Body of pancreas (tissue), 4 donors: ENCODE data around the gene RGS10.

Experiments
- POLR2A ChIP-seq, 3 donors: fragments of 450-650 bp; IDR thresholded peaks; one replicate each; pipeline ENCODE4 v1.6.1; 2016; ENCODE audit warnings: antibody characterized with exemption in 3 of 3, mild to moderate bottlenecking in 2 of 3
- TF ChIP-seq, protein P1 (sequence below), 7 experiments: fragments of 450-650 bp in 4 of 7; fragments of 200-600 bp in 3 of 7; sonication (generic) in 3 of 7; IDR thresholded peaks; one replicate each; pipeline ENCODE4 v1.5.1; 2016 to 2019; ENCODE audit warnings: antibody characterized with exemption in 7 of 7

DNA sequence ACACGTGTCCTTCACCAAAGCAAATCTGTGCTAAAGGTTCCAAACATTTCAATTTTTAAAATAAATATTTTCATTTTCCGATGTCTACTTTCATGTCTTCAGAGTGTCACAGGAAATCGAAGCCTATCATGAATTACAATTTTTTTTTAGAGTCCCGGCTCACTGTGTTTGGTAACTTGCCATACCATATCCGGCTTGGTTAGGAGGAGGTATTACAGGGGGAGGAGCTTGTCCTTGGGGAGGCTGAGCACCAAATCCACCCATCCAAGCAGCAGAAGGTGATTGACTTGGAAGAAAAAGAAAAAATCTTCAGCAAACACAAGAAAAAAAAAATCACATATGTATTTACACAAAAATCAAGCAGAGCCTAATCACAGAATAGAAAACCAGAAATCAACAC, 33.0 kb upstream of the RGS10 start:
- TF ChIP-seq, protein P1, sequence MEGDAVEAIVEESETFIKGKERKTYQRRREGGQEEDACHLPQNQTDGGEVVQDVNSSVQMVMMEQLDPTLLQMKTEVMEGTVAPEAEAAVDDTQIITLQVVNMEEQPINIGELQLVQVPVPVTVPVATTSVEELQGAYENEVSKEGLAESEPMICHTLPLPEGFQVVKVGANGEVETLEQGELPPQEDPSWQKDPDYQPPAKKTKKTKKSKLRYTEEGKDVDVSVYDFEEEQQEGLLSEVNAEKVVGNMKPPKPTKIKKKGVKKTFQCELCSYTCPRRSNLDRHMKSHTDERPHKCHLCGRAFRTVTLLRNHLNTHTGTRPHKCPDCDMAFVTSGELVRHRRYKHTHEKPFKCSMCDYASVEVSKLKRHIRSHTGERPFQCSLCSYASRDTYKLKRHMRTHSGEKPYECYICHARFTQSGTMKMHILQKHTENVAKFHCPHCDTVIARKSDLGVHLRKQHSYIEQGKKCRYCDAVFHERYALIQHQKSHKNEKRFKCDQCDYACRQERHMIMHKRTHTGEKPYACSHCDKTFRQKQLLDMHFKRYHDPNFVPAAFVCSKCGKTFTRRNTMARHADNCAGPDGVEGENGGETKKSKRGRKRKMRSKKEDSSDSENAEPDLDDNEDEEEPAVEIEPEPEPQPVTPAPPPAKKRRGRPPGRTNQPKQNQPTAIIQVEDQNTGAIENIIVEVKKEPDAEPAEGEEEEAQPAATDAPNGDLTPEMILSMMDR (IDR thresholded peaks at IDR 0.05), result no peak
- no peak for TF ChIP-seq POLR2A (IDR thresholded peaks at IDR 0.05)
